H4 (cell line): Measurements from ENCODE around the gene ZCCHC10. TPM values are rescaled to one million over a fixed set of nuclear protein-coding genes. Genes with fewer than 3 reads are reported as not detected.
"Not testable (repeated sequence)": the region's sequence is repeated elsewhere in the genome, so short reads cannot be mapped to it uniquely, and the experiment has no call there.

Experiments used
- DNase-seq: peaks from one replicate; pipeline ENCODE4 v3.0.0-alpha.2; 2015; ENCODE audit warnings: low spot score
- total RNA-seq: library from RNA; depleted of rRNA; stranded (reverse); fragments of >200 nt; shearing (Covaris generic); gene quantifications from 2 replicates; pipeline ENCODE4 v1.2.3, GENCODE V29; 2014; rRNA removed

Gene ZCCHC10
- 35.6 and 68.6 TPM in 2 replicates for total RNA-seq

DNA sequence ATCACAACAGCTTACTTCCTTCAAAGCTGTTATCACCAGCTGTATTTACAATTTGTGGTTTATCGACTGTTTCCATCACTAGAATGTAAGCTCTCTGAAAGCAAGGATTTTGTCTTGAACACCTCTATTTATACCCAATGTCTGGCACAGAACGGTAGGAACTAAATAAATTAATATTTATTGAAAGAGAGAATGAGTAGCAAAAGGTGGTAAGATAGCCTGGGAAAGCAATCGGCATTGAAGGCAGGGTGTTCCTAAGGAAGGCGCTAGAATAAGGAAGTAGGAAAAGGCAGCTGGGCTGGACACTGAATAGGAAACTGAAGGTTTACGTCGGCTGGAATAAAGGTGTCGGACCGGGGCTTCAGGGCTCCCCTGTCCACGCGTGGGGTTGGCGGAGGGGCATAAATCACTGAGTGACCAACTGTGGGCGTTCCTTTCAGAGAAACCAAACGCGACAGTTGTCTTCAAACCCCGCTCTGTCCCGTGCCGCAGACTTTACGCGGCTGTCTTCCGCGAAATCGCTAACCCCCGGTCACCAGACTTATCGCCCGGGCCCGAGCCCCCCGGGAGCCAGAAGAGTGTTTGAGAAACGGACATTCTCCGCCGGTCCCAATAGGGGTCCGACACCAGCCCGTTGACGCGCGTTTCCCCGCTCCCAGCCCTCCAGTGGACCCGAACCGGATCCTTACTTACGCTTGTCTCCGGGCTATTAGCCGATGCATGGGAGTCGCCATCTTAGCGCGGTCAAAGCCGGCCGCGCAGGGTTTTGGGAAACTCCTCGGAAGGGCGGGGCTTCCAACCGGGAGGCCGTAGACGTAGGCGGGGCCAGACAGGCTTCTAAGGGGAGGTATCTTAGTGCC lies at the start of gene ZCCHC10:
Gene ZCCHC10, minus strand, starts transcription at position 746 of the 860 bp plus-strand sequence. Its CDS starts 12 bp downstream, at position 734.
- DNase-seq, result peak; percentile 91

GRCh38 chr5:133075572-133076536 lies 49.5 kb upstream of the ZCCHC10 start:
- DNase-seq, result no peak

DNA sequence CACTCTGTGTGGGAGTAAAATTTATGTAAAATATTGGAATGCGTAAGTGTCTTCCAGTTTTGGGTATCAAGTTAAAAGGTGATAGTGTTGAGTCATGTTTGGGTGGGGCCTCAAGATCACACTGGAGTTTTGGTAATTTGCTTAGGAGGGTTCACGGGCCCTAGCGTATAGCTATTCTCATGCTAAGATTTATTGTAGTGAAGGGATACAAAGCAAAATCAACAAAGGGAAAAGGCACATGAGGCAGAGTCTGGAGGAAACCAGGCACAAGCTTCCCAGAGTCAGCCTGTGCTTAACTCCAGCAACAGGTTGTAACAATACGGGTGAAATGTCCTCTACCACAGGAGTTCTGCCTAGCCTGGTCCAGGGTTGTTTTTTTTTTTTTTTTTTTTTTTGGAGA lies 45.7 kb upstream of the ZCCHC10 start:
- DNase-seq, result no peak

GRCh38 chr5:133066045-133066444 lies 39.7 kb upstream of the ZCCHC10 start:
- DNase-seq, result no peak

- DNase-seq, result no peak
These were observed 39.1 kb upstream of the ZCCHC10 start for GRCh38 chr5:133065471-133065870.

- no peak for DNase-seq
These were observed 37.6 kb upstream of the ZCCHC10 start for GRCh38 chr5:133063965-133064364.

DNA sequence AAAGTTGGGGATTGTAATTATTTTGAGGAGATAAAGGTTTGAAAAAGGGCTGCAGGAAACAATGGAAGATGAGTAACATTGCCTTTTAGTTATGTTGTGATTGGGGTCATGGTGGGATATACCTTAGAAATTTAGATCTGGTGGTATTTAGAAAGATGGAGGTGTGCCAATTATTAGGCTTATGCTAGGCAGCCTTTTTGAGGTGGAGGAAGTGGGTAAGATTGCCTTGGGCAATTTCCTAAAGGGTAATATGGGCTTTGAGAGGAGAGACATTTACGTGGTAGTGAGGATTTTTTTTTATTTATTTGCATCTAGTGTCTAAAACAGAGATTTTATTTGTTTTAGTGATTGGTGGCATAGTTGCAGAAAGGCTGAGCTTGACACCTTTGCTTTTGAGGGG lies 35.9 kb upstream of the ZCCHC10 start:
- DNase-seq, result no peak

GRCh38 chr5:133059621-133060020 lies 33.3 kb upstream of the ZCCHC10 start:
- DNase-seq, result no peak

- DNase-seq, result no peak
These were observed 30.5 kb upstream of the ZCCHC10 start for GRCh38 chr5:133056891-133057290.

- DNase-seq, result no peak
These were observed 28.5 kb upstream of the ZCCHC10 start for GRCh38 chr5:133054697-133055471.

DNA sequence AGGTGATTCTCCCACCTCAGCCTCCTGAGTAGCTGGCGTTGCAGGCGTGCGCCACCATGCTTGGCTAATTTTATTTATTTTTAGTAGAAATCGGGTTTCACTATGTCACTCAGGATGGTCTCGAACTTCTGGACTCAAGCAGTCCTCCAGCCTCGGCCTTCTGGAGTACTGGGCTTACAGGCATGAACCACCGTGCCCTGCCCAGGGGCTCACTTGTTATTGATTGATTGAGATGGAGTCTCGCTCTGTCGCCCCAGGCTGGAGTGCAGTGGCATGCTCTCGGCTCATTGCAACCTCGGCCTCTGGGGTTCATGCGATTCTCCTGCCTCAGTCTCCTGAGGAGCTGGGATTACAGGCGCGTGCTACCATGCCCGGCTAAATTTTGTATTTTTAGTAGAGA lies 27.1 kb upstream of the ZCCHC10 start:
- DNase-seq, result no peak

GRCh38 chr5:133052317-133053175 lies 26.2 kb upstream of the ZCCHC10 start:
- DNase-seq, result peak; percentile 43

DNA sequence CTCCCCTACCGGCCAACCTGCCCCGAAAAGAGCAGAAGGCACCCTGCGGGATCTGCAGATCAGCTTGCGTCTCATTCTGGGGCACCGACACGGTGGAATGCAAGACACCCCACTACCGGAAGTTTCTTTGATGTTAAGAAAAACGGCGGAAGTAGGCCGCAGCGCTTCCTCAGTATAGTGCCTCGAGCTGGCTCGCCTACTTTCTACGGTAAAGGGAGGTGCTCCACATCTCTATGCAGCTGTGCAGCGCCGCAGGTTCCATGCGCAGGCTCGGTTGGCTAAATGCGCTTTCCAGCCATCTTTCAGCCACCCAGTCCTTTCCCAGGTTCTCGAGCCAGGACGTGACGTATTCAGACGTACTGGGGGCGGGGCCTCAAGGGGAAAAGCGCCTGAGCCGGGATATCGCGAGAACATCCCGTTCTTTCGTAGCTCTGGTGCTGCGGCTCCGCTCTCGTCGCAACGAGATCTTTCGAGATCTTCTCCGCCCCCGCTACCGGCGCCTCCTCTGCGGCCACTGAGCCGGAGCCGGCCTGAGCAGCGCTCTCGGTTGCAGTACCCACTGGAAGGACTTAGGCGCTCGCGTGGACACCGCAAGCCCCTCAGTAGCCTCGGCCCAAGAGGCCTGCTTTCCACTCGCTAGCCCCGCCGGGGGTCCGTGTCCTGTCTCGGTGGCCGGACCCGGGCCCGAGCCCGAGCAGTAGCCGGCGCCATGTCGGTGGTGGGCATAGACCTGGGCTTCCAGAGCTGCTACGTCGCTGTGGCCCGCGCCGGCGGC lies 25.4 kb upstream of the ZCCHC10 start, which contains the start of gene HSPA4:
Gene HSPA4, plus strand, starts transcription at position 472 of the 775 bp plus-strand sequence. Its CDS starts 238 bp downstream, at position 710.
- DNase-seq, result peak; percentile 99

- DNase-seq, result no peak
These were observed 24.8 kb upstream of the ZCCHC10 start for GRCh38 chr5:133051061-133051541.

DNA sequence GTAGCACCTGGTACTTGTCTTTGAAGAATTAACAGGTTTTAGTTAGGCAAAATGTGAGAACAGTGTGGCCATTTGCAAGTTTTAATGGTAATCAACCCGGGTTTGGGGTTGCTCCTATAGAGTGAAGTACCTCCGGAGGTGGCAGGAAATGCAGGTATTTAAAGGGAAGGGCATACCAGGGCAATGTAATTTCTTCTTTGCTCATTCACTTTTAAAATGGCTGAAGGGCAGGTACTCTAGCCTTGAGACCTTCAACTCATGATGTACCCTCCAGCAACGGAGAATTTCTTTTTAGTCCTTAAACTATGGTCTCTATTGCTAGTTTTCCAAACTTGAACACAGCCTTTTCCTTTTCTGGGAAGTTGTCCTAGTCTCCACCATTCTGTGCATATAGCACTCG lies 24.2 kb upstream of the ZCCHC10 start:
- DNase-seq, result no peak

- no peak for DNase-seq
These were observed 23.3 kb upstream of the ZCCHC10 start for GRCh38 chr5:133049726-133050048.

DNA sequence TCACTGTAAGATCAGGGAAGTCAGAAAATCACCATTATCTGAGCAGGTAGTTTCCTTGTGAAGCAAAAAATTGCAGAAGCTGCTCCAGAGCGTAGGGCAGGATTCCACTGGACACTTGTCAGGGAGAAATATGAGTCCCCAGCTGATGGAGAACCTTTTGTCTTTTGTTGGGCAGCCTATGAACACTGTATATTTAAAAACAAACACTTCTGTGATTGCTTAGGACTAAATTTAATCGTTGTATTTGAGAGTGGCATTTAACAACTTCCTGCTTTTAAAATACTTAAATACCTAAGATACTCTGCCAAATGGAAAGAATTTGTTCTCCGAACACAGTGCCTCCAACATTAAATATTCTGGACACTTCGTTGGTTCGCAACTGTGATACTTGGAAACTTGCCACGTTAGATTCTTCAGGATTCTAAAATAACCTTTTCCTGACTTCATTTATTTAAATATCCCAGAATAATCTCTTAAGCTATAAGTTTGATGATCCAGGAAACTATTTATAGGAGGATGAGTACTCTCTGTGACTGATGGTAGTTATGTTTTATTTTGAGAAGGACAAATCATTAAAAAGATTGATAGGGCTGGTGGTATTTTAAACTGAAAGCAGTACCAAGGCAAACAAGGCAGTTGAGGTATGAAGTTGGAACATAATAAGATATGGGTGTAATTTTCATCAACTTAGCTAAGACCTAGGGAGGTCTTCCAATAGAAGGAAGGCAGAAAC lies 22.8 kb upstream of the ZCCHC10 start:
- no peak for DNase-seq

GRCh38 chr5:133047404-133047803 lies 21.1 kb upstream of the ZCCHC10 start:
- DNase-seq, result no peak

DNA sequence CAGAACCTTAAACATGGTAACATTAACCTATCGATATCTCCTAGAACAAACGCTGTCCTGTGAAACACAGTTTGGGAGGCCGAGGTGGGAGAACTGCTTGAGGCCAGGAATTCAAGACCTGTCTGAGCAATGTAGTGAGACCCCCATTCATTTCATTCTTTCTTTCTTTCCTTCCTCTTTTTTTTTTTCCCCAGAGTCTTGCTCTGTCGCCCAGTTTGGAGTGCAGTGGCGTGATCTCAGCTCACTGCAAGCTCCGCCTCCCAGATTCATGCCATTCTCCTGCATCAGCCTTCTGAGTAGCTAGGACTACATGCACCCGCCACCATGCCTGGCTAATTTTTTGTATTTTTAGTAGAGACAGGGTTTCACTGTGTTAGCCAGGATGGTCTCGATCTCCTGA lies 20.2 kb upstream of the ZCCHC10 start:
- DNase-seq, result not testable (repeated sequence)
